OCI-LY7 (cell line): ENCODE data around the gene ZDHHC22.

Experiments used
- CTCF ChIP-seq: fragments of 200-600 bp; sonication (generic); conservative IDR thresholded peaks from 2 replicates; pipeline ENCODE4 v1.5.1; 2014; ENCODE audit warnings: mild to moderate bottlenecking, antibody characterized with exemption, low read length, moderate library complexity, mixed read lengths
- EZH2phosphoT487 ChIP-seq: fragments of 200-600 bp; sonication (generic); IDR thresholded peaks from 2 replicates; pipeline ENCODE4 v1.6.1; 2018; ENCODE audit warnings: low read depth, borderline replicate concordance, mild to moderate bottlenecking, mixed run types, antibody characterized with exemption, low read length, moderate library complexity, mixed read lengths

- no peak; the same call in 1 of the 2 replicates for TF ChIP-seq CTCF
- TF ChIP-seq EZH2phosphoT487: no peak
Observed at GRCh38 chr14:77125281-77125801, 16.2 kb downstream of the ZDHHC22 start.
